Measurements from ENCODE around the gene CHL1. TPM values are rescaled to one million over a fixed set of nuclear protein-coding genes. Genes with fewer than 3 reads are reported as not detected.

The CHL1 gene
- total RNA-seq, 1 donor from 2014 or later = 1.4 TPM

- H3K4me1 Mint-ChIP-seq (ENCODE audit: unreplicated experiment) = no peaks in the 10 kb centered on the region
- H3K9me3 Mint-ChIP-seq = no peaks in the 10 kb centered on the region
- no peak overlapping the region for H3K27ac Mint-ChIP-seq
- no peaks in the 10 kb centered on the region for H3K36me3 Mint-ChIP-seq
- DNase-seq (ENCODE audit: extremely low spot score, unreplicated experiment) = no peak
- no peaks in the 10 kb centered on the region for H3K27me3 Mint-ChIP-seq
- no peak for TF ChIP-seq CTCF (conservative IDR thresholded peaks at IDR 0.05)
- no peak overlapping the region for H3K4me3 Mint-ChIP-seq
Measured at GRCh38 chr3:312911-313310, 116.3 kb downstream of the CHL1 start.

GRCh38 chr3:317012-317411 lies 120.4 kb downstream of the CHL1 start:
- Mint-ChIP-seq H3K27ac (no peak overlapping the region), H3K27me3 (peaks cover 4% of the 10 kb centered on the region), H3K36me3 (no peaks in the 10 kb centered on the region)

DNA sequence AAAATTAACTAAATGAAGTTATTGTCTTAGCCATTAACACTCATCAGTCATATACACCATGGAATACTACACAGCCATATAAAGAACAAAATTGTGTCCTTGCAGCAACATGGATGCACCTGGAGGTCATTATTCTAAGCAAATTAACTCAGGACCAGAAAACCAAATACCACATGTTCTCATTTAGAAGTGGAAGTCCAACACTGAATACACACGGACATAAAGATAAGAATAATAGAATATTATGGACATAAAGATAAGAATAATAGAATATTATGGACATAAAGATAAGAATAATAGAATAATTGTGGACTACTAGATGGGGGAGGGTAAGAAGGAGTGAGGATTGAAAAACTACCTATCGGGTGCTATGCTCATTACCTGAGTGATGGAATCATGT lies 122.3 kb downstream of the CHL1 start:
- no peak overlapping the region for H3K4me3 Mint-ChIP-seq

More at GRCh38 chr3:317012-317411, 120.4 kb downstream of the CHL1 start:
- H3K9me3 Mint-ChIP-seq = no peaks in the 10 kb centered on the region
- no peak for TF ChIP-seq CTCF (conservative IDR thresholded peaks at IDR 0.05)
- no peak overlapping the region for H3K4me3 Mint-ChIP-seq
- DNase-seq (ENCODE audit: extremely low spot score, unreplicated experiment) = no peak
- no peaks in the 10 kb centered on the region for H3K4me1 Mint-ChIP-seq (ENCODE audit: unreplicated experiment)

GRCh38 chr3:324423-324822 lies 127.9 kb downstream of the CHL1 start:
- no peak for DNase-seq (ENCODE audit: extremely low spot score, unreplicated experiment)
- Mint-ChIP-seq H3K36me3 (no peaks in the 10 kb centered on the region), H3K27me3 (peaks cover 4% of the 10 kb centered on the region), H3K27ac (no peak overlapping the region), H3K4me3 (no peak overlapping the region), H3K4me1 (ENCODE audit: unreplicated experiment) (no peaks in the 10 kb centered on the region), H3K9me3 (no peaks in the 10 kb centered on the region)
- no peak for TF ChIP-seq CTCF (conservative IDR thresholded peaks at IDR 0.05)

More for the DNA sequence above, 122.3 kb downstream of the CHL1 start:
- H3K4me1 Mint-ChIP-seq (ENCODE audit: unreplicated experiment) = no peaks in the 10 kb centered on the region
- no peak overlapping the region for H3K27ac Mint-ChIP-seq
- peaks cover 4% of the 10 kb centered on the region for H3K27me3 Mint-ChIP-seq
- H3K9me3 Mint-ChIP-seq = no peaks in the 10 kb centered on the region
- H3K36me3 Mint-ChIP-seq = no peaks in the 10 kb centered on the region
- DNase-seq (ENCODE audit: extremely low spot score, unreplicated experiment) = no peak
- TF ChIP-seq CTCF (conservative IDR thresholded peaks at IDR 0.05) = no peak

GRCh38 chr3:325495-325894 lies 128.9 kb downstream of the CHL1 start:
- H3K27ac Mint-ChIP-seq = no peak overlapping the region
- no peak for DNase-seq (ENCODE audit: extremely low spot score, unreplicated experiment)
- H3K9me3 Mint-ChIP-seq = no peaks in the 10 kb centered on the region
- H3K4me3 Mint-ChIP-seq = no peak overlapping the region
- H3K4me1 Mint-ChIP-seq (ENCODE audit: unreplicated experiment) = no peaks in the 10 kb centered on the region
- no peaks in the 10 kb centered on the region for H3K36me3 Mint-ChIP-seq
- no peak for TF ChIP-seq CTCF (conservative IDR thresholded peaks at IDR 0.05)
- peaks cover 4% of the 10 kb centered on the region for H3K27me3 Mint-ChIP-seq
